ENCODE results near the gene TWF2.

DNA sequence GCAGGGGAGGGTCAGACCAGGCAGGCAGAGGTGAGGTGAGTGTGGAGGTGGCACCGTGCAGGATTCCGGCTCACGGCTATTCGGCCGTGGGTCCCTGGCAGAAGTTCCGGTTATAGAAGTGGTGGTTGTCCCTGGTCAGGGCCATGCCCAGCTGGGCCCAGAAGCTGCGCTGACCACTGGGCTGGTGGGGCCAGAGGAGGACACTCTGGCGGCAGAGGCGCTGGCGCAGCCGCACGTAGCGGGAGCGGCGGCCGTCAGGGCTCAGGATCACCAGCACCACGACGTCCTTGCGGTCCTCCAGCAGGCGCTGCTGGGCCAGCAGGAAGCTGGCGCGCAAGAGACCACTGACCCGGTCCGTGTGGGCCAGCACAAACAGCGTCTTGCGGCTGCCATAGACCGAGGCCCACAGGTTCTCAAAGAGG lies 17.8 kb downstream of the TWF2 start:
- TF ChIP-seq, protein P1, sequence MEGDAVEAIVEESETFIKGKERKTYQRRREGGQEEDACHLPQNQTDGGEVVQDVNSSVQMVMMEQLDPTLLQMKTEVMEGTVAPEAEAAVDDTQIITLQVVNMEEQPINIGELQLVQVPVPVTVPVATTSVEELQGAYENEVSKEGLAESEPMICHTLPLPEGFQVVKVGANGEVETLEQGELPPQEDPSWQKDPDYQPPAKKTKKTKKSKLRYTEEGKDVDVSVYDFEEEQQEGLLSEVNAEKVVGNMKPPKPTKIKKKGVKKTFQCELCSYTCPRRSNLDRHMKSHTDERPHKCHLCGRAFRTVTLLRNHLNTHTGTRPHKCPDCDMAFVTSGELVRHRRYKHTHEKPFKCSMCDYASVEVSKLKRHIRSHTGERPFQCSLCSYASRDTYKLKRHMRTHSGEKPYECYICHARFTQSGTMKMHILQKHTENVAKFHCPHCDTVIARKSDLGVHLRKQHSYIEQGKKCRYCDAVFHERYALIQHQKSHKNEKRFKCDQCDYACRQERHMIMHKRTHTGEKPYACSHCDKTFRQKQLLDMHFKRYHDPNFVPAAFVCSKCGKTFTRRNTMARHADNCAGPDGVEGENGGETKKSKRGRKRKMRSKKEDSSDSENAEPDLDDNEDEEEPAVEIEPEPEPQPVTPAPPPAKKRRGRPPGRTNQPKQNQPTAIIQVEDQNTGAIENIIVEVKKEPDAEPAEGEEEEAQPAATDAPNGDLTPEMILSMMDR (IDR thresholded peaks at IDR 0.05; ENCODE audit: low read length): no peak
- TF ChIP-seq EZH2 (IDR thresholded peaks at IDR 0.05; ENCODE audit: borderline replicate concordance, low read length): no peak

All from OCI-LY1 (cell line).